ENCODE results near the gene KLHDC4. TPM values are rescaled to one million over a fixed set of nuclear protein-coding genes. Genes with fewer than 3 reads are reported as not detected.
A peak's percentile ranks its signal among the peaks of the same experiment; 100 is the strongest.

KLHDC4 gene
- total RNA-seq, 2 experiments from 2014 or later = 147 to 233 TPM

DNA sequence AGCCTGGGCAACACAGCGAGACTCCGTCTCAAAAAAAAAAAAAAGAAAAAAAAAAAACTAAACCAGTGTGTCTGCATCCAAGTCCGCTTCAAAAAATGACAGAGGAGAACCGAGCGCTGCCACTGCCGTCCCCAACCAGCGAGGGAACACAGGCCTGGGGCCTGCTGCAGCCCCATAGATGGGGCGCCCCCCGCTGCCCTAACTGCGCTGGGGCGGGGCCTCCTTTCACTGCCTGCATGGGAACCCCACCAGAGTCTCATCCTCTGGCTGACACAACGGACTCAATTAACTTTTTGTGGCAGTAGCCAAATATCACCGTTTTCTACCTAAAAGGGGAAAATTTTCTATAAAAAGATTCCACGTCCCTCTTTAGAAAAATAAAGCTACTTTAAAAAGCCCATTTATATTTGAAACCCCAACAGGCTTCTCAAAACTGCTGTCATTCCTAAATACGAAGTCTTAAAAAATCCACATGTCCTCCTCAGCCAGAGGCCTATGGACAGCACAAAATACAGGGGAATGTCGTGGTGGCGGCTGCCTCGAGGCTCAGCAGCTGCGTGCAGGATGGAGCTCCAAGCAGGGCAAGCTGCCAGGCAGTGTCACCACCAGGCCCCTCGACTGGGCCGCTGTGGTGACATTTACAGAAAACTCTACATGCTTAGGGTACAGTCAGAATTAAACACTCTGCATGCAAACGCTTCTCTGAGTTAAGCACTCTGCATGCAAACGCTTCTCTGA, 30.3 kb downstream of the KLHDC4 start:
- ChIA-PET POLR2A (no interaction called here), CTCF (ENCODE audit: unreplicated experiment) (no interaction called here)
- Histone ChIP-seq H3K27ac (ENCODE audit: low read depth, low read length, poor library complexity, severe bottlenecking) (no peak overlapping the region), H3K9me2 (ENCODE audit: insufficient read depth, low read length) (no peaks in the 10 kb centered on the region), H3K9me3 (ENCODE audit: low read length) (no peaks in the 10 kb centered on the region), H3K4me3 (ENCODE audit: low read depth, low read length, poor library complexity, severe bottlenecking) (no peak overlapping the region), H3K4me1 (ENCODE audit: insufficient read depth, low read length, poor library complexity, severe bottlenecking) (peaks cover 33% of the 10 kb centered on the region), H4K20me1 (ENCODE audit: insufficient read depth, low read length) (no peaks in the 10 kb centered on the region), H3K36me3 (ENCODE audit: insufficient read depth, low read length) (peaks cover 79% of the 10 kb centered on the region), H3K79me2 (ENCODE audit: insufficient read depth, low read depth, low read length) (peaks cover 28% of the 10 kb centered on the region; the same call in 1 of the 2 replicates), H3K4me2 (ENCODE audit: low read length) (no peak overlapping the region), H2AFZ (ENCODE audit: low read length) (no peak overlapping the region)
- TF ChIP-seq EZH2phosphoT487 (IDR thresholded peaks at IDR 0.05; ENCODE audit: borderline replicate concordance, low read depth, low read length) = no peak
- TF ChIP-seq, protein P1, sequence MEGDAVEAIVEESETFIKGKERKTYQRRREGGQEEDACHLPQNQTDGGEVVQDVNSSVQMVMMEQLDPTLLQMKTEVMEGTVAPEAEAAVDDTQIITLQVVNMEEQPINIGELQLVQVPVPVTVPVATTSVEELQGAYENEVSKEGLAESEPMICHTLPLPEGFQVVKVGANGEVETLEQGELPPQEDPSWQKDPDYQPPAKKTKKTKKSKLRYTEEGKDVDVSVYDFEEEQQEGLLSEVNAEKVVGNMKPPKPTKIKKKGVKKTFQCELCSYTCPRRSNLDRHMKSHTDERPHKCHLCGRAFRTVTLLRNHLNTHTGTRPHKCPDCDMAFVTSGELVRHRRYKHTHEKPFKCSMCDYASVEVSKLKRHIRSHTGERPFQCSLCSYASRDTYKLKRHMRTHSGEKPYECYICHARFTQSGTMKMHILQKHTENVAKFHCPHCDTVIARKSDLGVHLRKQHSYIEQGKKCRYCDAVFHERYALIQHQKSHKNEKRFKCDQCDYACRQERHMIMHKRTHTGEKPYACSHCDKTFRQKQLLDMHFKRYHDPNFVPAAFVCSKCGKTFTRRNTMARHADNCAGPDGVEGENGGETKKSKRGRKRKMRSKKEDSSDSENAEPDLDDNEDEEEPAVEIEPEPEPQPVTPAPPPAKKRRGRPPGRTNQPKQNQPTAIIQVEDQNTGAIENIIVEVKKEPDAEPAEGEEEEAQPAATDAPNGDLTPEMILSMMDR (conservative IDR thresholded peaks at IDR 0.05; ENCODE audit: low read length) = peak; percentile 55
- no peak for DNase-seq (ENCODE audit: low spot score)
- intact Hi-C loops (cut with micrococcal nuclease; ENCODE audit: unreplicated experiment) = no loop called here
- no TSS peak for BruUV-seq (replicated peaks)

DNA sequence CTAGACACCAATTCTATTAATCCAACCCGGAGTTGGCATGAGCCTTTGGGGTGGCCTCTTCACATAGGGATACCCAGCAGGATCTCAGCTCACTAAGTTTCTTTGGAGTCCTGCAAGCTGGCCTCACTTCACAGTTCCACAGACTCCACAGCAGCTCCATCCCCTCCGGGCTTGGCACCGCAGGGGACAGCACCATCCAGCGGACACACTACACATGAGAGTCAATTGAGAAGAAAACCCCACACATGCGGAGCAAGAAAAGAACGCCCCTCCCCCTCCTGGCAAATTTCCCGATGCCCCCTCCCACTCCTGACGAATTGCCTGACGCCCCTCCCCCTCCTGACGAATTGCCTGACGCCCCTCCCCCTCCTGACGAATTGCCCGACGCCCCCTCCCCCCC, 31.1 kb downstream of the KLHDC4 start:
- Histone ChIP-seq H3K79me2 (ENCODE audit: insufficient read depth, low read depth, low read length) (peaks cover 28% of the 10 kb centered on the region; the same call in 1 of the 2 replicates), H3K27ac (ENCODE audit: low read depth, low read length, poor library complexity, severe bottlenecking) (no peak overlapping the region), H3K4me3 (ENCODE audit: low read depth, low read length, poor library complexity, severe bottlenecking) (no peak overlapping the region), H2AFZ (ENCODE audit: low read length) (no peak overlapping the region), H3K4me1 (ENCODE audit: insufficient read depth, low read length, poor library complexity, severe bottlenecking) (peaks cover 41% of the 10 kb centered on the region), H3K4me2 (ENCODE audit: low read length) (no peak overlapping the region), H3K9me3 (ENCODE audit: low read length) (no peaks in the 10 kb centered on the region), H3K9me2 (ENCODE audit: insufficient read depth, low read length) (no peaks in the 10 kb centered on the region), H4K20me1 (ENCODE audit: insufficient read depth, low read length) (no peaks in the 10 kb centered on the region), H3K36me3 (ENCODE audit: insufficient read depth, low read length) (peaks cover 79% of the 10 kb centered on the region)
- ChIA-PET POLR2A (interaction anchor here (0.6 to 1.6 kb wide), 5 partner anchors 10 to 173 kb away, joined by 3 to 6 read pairs (median 3); partner anchors contain the start of gene KLHDC4), CTCF (ENCODE audit: unreplicated experiment) (interaction anchor here (0.6 kb wide), 2 partner anchors 8 to 33 kb away, joined by 3 read pairs; no protein-coding TSS in a partner anchor)
- TF ChIP-seq EZH2phosphoT487 (IDR thresholded peaks at IDR 0.05; ENCODE audit: borderline replicate concordance, low read depth, low read length) = no peak
- TF ChIP-seq, protein P1 (conservative IDR thresholded peaks at IDR 0.05; ENCODE audit: low read length) = no peak
- DNase-seq (ENCODE audit: low spot score) = no peak
- BruUV-seq (replicated peaks) = no TSS peak
- intact Hi-C loops (cut with micrococcal nuclease; ENCODE audit: unreplicated experiment) = no loop called here

DNA sequence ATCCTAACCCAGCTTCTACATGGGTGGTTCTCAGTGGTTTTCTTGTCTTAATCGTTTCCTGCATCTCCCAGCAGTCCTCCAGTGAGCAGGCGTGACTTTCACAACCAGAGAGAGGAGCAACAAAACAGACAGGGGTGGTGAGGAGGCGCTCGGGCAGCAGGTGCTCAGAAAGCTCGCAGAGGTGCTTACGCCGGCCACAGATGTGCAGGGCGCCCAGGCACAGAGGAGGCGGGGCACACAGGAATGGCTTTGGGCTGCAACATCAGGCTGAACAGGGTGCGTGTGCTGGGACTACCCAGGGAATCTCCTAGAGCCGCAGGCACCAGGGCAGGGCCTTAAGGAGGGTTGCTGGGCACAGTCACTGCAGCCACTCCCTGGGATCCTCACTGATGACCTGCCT, 32.6 kb downstream of the KLHDC4 start:
- Histone ChIP-seq H3K4me2 (ENCODE audit: low read length) (peak overlapping the region; percentile 25; the same call in 1 of the 2 replicates), H3K4me3 (ENCODE audit: low read depth, low read length, poor library complexity, severe bottlenecking) (no peak overlapping the region), H2AFZ (ENCODE audit: low read length) (no peak overlapping the region), H3K27ac (ENCODE audit: low read depth, low read length, poor library complexity, severe bottlenecking) (peak overlapping the region; percentile 71), H3K9me2 (ENCODE audit: insufficient read depth, low read length) (no peaks in the 10 kb centered on the region), H3K4me1 (ENCODE audit: insufficient read depth, low read length, poor library complexity, severe bottlenecking) (peaks cover 56% of the 10 kb centered on the region), H3K79me2 (ENCODE audit: insufficient read depth, low read depth, low read length) (peaks cover 28% of the 10 kb centered on the region; the same call in 1 of the 2 replicates), H3K9me3 (ENCODE audit: low read length) (no peaks in the 10 kb centered on the region), H4K20me1 (ENCODE audit: insufficient read depth, low read length) (no peaks in the 10 kb centered on the region), H3K36me3 (ENCODE audit: insufficient read depth, low read length) (peaks cover 89% of the 10 kb centered on the region)
- BruUV-seq (replicated peaks) = no TSS peak
- intact Hi-C loops (cut with micrococcal nuclease; ENCODE audit: unreplicated experiment) = loop anchor here (1.0 kb wide), 1 partner anchor 32 kb away; no protein-coding TSS in a partner anchor
- TF ChIP-seq, protein P1 (conservative IDR thresholded peaks at IDR 0.05; ENCODE audit: low read length) = no peak
- TF ChIP-seq EZH2phosphoT487 (IDR thresholded peaks at IDR 0.05; ENCODE audit: borderline replicate concordance, low read depth, low read length) = no peak
- peak; percentile 88 for DNase-seq (ENCODE audit: low spot score)
- ChIA-PET CTCF (ENCODE audit: unreplicated experiment) (no interaction called here), POLR2A (interaction anchor here (0.5 to 2.0 kb wide), 4 partner anchors 9 to 1389 kb away, joined by 3 to 6 read pairs (median 5); no protein-coding TSS in a partner anchor)

All from OCI-LY7 (cell line).